Renal cortex interstitium (tissue), 15 donors: ENCODE results near the gene TARS1. TPM values are rescaled to one million over a fixed set of nuclear protein-coding genes. Genes with fewer than 3 reads are reported as not detected.

Source experiments
- DNase-seq, 11 donors: peaks; one replicate each; pipeline ENCODE4 v3.0.0-alpha.2; 2013; ENCODE audit warnings: low read depth in 9 of 11, low spot score in 4 of 11; ENCODE audit errors: extremely low read depth in 1 of 11
- long read RNA-seq, 16 experiments: transcript quantifications; one replicate each; lab custom pipeline, GENCODE V29; 2026
- polyA plus RNA-seq, 3 donors: library from polyadenylated mRNA; unstranded; fragments of 120-200 nt; gene quantifications; one replicate each; pipeline ENCODE4 v1.2.1, GENCODE V29; 2013; ENCODE audit not compliant: insufficient read length in 3 of 3

Gene TARS1
- 100 to 1,000 TPM; 133 to 147 (median 139) TPM for polyA plus RNA-seq
- long read RNA-seq, donor 1, full-length matches to known transcripts: 14 of 14 reads
- long read RNA-seq, donor 1, partial matches to known transcripts: 0 of 14 reads
- long read RNA-seq, donor 1, other reads (novel, unspliced or antisense): 0 of 14 reads
- long read RNA-seq, donor 2, full-length matches to known transcripts: 11 of 11 reads
- long read RNA-seq, donor 2, partial matches to known transcripts: 0 of 11 reads
- long read RNA-seq, donor 2, other reads (novel, unspliced or antisense): 0 of 11 reads
- long read RNA-seq, donor 3, full-length matches to known transcripts: 25 of 31 reads
- long read RNA-seq, donor 3, partial matches to known transcripts: 6 of 31 reads
- long read RNA-seq, donor 3, other reads (novel, unspliced or antisense): 0 of 31 reads
- long read RNA-seq, donor 4, full-length matches to known transcripts: 20 of 20 reads
- long read RNA-seq, donor 4, partial matches to known transcripts: 0 of 20 reads
- long read RNA-seq, donor 4, other reads (novel, unspliced or antisense): 0 of 20 reads
- long read RNA-seq, donor 5: 0 reads
- long read RNA-seq, donor 6, full-length matches to known transcripts: 15 of 20 reads
- long read RNA-seq, donor 6, partial matches to known transcripts: 5 of 20 reads
- long read RNA-seq, donor 6, other reads (novel, unspliced or antisense): 0 of 20 reads
- long read RNA-seq, donor 7, full-length matches to known transcripts: 23 of 23 reads
- long read RNA-seq, donor 7, partial matches to known transcripts: 0 of 23 reads
- long read RNA-seq, donor 7, other reads (novel, unspliced or antisense): 0 of 23 reads
- long read RNA-seq, donor 8: 0 reads
- long read RNA-seq, donor 9, full-length matches to known transcripts: 16 of 21 reads
- long read RNA-seq, donor 9, partial matches to known transcripts: 5 of 21 reads
- long read RNA-seq, donor 9, other reads (novel, unspliced or antisense): 0 of 21 reads
- long read RNA-seq, donor 10, full-length matches to known transcripts: 20 of 25 reads
- long read RNA-seq, donor 10, partial matches to known transcripts: 5 of 25 reads
- long read RNA-seq, donor 10, other reads (novel, unspliced or antisense): 0 of 25 reads
- long read RNA-seq, donor 11, full-length matches to known transcripts: 10 of 16 reads
- long read RNA-seq, donor 11, partial matches to known transcripts: 6 of 16 reads
- long read RNA-seq, donor 11, other reads (novel, unspliced or antisense): 0 of 16 reads
- long read RNA-seq, donor 12, full-length matches to known transcripts: 9 of 9 reads
- long read RNA-seq, donor 12, partial matches to known transcripts: 0 of 9 reads
- long read RNA-seq, donor 12, other reads (novel, unspliced or antisense): 0 of 9 reads
- long read RNA-seq, donor 13: 0 reads
- long read RNA-seq, donor 14, full-length matches to known transcripts: 13 of 13 reads
- long read RNA-seq, donor 14, partial matches to known transcripts: 0 of 13 reads
- long read RNA-seq, donor 14, other reads (novel, unspliced or antisense): 0 of 13 reads
- long read RNA-seq, donor 15, full-length matches to known transcripts: 12 of 12 reads
- long read RNA-seq, donor 15, partial matches to known transcripts: 0 of 12 reads
- long read RNA-seq, donor 15, other reads (novel, unspliced or antisense): 0 of 12 reads
- long read RNA-seq, donor 16, full-length matches to known transcripts: 41 of 51 reads
- long read RNA-seq, donor 16, partial matches to known transcripts: 10 of 51 reads
- long read RNA-seq, donor 16, other reads (novel, unspliced or antisense): 0 of 51 reads

- peak; percentile 100 for DNase-seq
Observed at GRCh38 chr5:33440482-33441240, at the start of gene TARS1. TARS1 (plus strand) TSS chr5:33440965; CDS start chr5:33441087, 122 bp downstream.

- DNase-seq: no peak
Observed at GRCh38 chr5:33398501-33398900, 42.3 kb upstream of the TARS1 start.

GRCh38 chr5:33400675-33401074 is 40.1 kb upstream of the TARS1 start:
- DNase-seq: no peak

GRCh38 chr5:33401482-33402390 is 39.0 kb upstream of the TARS1 start:
- no peak for DNase-seq

GRCh38 chr5:33403187-33403586 is 37.6 kb upstream of the TARS1 start:
- no peak for DNase-seq

- no peak for DNase-seq
Observed at GRCh38 chr5:33408816-33409215, 31.9 kb upstream of the TARS1 start.

- DNase-seq: no peak
Observed at GRCh38 chr5:33409435-33410170, 31.2 kb upstream of the TARS1 start.

- DNase-seq: no peak
Observed at GRCh38 chr5:33410221-33410620, 30.5 kb upstream of the TARS1 start.

GRCh38 chr5:33411498-33411897 is 29.3 kb upstream of the TARS1 start:
- DNase-seq: no peak

GRCh38 chr5:33415811-33416354 is 24.9 kb upstream of the TARS1 start:
- peak in 1 of 11 donors; percentile 12 for DNase-seq

GRCh38 chr5:33417632-33418031 is 23.1 kb upstream of the TARS1 start:
- no peak for DNase-seq

GRCh38 chr5:33420946-33421345 is 19.8 kb upstream of the TARS1 start:
- DNase-seq: no peak

- no peak for DNase-seq
Observed at GRCh38 chr5:33422191-33422590, 18.6 kb upstream of the TARS1 start.

GRCh38 chr5:33423018-33423630 is 17.6 kb upstream of the TARS1 start:
- DNase-seq: peak in 2 of 11 donors; percentile 22 to 33

GRCh38 chr5:33425314-33425713 is 15.5 kb upstream of the TARS1 start:
- DNase-seq: no peak
